HG02943 (cell line): Measurements from ENCODE around the gene ADAP1.
"Not testable (repeated sequence)": the region's sequence is repeated elsewhere in the genome, so short reads cannot be mapped to it uniquely, and the experiment has no call there.

Experiments
- ATAC-seq: cut with Tn5 transposase; IDR thresholded peaks from one replicate; pipeline ENCODE4 v1.9.1; 2021; ENCODE audit warnings: mild to moderate bottlenecking, low read depth, moderate library complexity; ENCODE audit not compliant: unreplicated experiment

ADAP1 gene

GRCh38 chr7:885261-885892 lies 69.1 kb downstream of the ADAP1 start:
- no peak for ATAC-seq

- no peak for ATAC-seq
These were observed 70.1 kb downstream of the ADAP1 start for GRCh38 chr7:884191-885003.

- no peak for ATAC-seq
These were observed 71.1 kb downstream of the ADAP1 start for GRCh38 chr7:883055-884021.

- no peak for ATAC-seq
These were observed 72.0 kb downstream of the ADAP1 start for GRCh38 chr7:882336-883035.

GRCh38 chr7:881441-882234 lies 72.8 kb downstream of the ADAP1 start:
- ATAC-seq = no peak

- ATAC-seq = no peak
These were observed 74.0 kb downstream of the ADAP1 start for GRCh38 chr7:880450-880849.

- no peak for ATAC-seq
These were observed 74.8 kb downstream of the ADAP1 start for GRCh38 chr7:879706-880105.

- ATAC-seq = no peak
These were observed 75.4 kb downstream of the ADAP1 start for GRCh38 chr7:879093-879492.

- no peak for ATAC-seq
These were observed 76.9 kb downstream of the ADAP1 start for GRCh38 chr7:877312-878232.

GRCh38 chr7:876972-877311 lies 77.5 kb downstream of the ADAP1 start:
- peak; percentile 26 for ATAC-seq

GRCh38 chr7:876077-876971 lies 78.2 kb downstream of the ADAP1 start, which contains the start of gene GET4:
TSS of gene GET4 (plus strand) at chr7:876554. CDS start at chr7:876646, 92 bp downstream.
- ATAC-seq = peak; percentile 76

- no peak for ATAC-seq
These were observed 78.9 kb downstream of the ADAP1 start for GRCh38 chr7:875476-876076.

- ATAC-seq = no peak
These were observed 79.4 kb downstream of the ADAP1 start for GRCh38 chr7:875051-875450.

- no peak for ATAC-seq
These were observed 80.3 kb downstream of the ADAP1 start for GRCh38 chr7:874031-874749.

GRCh38 chr7:873367-874002 lies 81.0 kb downstream of the ADAP1 start:
- no peak for ATAC-seq

- ATAC-seq = not testable (repeated sequence)
These were observed 81.8 kb downstream of the ADAP1 start for GRCh38 chr7:872685-873084.
